ENCODE measurements around the gene MRPL24. TPM values are rescaled to one million over a fixed set of nuclear protein-coding genes. Genes with fewer than 3 reads are reported as not detected.

Gene MRPL24
- total and polyA plus RNA-seq, 10 of the 15 experiments (the other 5 are each of a cell fraction or from before 2014, with no cell fraction given): 87.4 to 269 (median 134) TPM

DNA sequence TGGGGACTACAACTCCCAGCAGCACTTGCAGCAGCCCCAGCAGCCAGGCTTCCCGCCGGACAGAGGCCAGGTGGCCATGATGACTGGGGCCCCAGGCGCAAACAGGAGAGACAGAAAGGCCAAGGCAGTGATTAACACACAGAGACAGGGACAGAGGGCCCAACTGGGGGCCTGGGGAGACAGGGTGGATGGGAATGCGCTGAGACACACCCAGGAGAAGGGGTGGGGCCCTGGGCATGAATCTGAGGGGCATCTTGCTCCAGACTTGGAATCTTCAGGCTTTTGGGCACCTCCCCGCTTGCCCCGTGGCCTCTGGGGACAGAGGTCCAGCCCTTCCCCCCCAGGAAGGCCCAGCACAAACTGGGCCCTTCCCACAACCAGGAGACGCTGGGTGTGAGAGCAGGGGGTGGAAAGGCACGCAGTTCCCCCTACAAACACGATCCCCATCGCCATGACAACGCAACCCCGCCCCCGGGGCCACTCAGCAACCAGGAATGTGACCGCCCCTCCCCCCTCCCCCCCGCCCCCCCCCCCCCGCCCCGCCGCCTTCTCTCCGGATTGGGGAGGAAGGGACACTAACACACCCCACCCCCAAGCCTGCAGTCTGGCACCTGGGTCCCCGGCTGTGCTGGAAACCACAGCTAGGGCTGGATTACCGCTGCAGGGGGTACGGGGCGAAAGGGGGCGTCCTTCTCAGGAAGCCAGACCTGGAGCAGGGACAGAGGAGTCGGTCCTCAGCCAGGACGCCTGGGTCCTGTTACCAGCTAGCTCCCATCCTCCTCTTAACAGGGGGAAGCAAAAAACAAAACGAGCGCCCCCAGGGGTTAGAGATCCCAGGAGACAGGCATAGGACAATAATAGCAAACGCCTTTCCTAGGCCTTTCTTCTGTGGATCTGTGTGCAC lies 6.1 kb upstream of the MRPL24 start (continued):
- TF ChIP-seq, protein P1, sequence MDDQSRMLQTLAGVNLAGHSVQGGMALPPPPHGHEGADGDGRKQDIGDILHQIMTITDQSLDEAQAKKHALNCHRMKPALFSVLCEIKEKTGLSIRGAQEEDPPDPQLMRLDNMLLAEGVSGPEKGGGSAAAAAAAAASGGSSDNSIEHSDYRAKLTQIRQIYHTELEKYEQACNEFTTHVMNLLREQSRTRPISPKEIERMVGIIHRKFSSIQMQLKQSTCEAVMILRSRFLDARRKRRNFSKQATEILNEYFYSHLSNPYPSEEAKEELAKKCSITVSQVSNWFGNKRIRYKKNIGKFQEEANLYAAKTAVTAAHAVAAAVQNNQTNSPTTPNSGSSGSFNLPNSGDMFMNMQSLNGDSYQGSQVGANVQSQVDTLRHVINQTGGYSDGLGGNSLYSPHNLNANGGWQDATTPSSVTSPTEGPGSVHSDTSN (IDR thresholded peaks at IDR 0.05; ENCODE audit: insufficient replicate concordance, low read depth, low read length): no peak
- TF ChIP-seq IRF3 (IDR thresholded peaks at IDR 0.05) (no peak), GATAD2B (conservative IDR thresholded peaks at IDR 0.05; ENCODE audit: low read depth) (no peak), LARP7 (IDR thresholded peaks at IDR 0.05) (no peak; the same call in 1 of the 2 replicates), SIX5 (IDR thresholded peaks at IDR 0.05; ENCODE audit: low read depth, low read length, severe bottlenecking) (peak; percentile 65), CUX1 (IDR thresholded peaks at IDR 0.05; ENCODE audit: insufficient replicate concordance, low read depth, low read length) (no peak), NFXL1 (IDR thresholded peaks at IDR 0.05; ENCODE audit: borderline replicate concordance) (no peak), EP300 (IDR thresholded peaks at IDR 0.05; ENCODE audit: borderline replicate concordance in 1 of 2, control insufficient read depth in 1 of 2, low read depth in 2 of 2, low read length in 2 of 2) (no peak), SRF (IDR thresholded peaks at IDR 0.05; ENCODE audit: low read depth in 2 of 2, low read length in 2 of 2) (no peak), E2F4 (IDR thresholded peaks at IDR 0.05; ENCODE audit: low read depth, low read length) (no peak), MEF2A (IDR thresholded peaks at IDR 0.05; ENCODE audit: insufficient read depth, low read depth, low read length) (no peak)
- TF ChIP-seq, protein P2, sequence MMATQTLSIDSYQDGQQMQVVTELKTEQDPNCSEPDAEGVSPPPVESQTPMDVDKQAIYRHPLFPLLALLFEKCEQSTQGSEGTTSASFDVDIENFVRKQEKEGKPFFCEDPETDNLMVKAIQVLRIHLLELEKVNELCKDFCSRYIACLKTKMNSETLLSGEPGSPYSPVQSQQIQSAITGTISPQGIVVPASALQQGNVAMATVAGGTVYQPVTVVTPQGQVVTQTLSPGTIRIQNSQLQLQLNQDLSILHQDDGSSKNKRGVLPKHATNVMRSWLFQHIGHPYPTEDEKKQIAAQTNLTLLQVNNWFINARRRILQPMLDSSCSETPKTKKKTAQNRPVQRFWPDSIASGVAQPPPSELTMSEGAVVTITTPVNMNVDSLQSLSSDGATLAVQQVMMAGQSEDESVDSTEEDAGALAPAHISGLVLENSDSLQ (IDR thresholded peaks at IDR 0.05): peak; percentile 28; the same call in 1 of the 2 replicates
- TF ChIP-seq, protein P3, sequence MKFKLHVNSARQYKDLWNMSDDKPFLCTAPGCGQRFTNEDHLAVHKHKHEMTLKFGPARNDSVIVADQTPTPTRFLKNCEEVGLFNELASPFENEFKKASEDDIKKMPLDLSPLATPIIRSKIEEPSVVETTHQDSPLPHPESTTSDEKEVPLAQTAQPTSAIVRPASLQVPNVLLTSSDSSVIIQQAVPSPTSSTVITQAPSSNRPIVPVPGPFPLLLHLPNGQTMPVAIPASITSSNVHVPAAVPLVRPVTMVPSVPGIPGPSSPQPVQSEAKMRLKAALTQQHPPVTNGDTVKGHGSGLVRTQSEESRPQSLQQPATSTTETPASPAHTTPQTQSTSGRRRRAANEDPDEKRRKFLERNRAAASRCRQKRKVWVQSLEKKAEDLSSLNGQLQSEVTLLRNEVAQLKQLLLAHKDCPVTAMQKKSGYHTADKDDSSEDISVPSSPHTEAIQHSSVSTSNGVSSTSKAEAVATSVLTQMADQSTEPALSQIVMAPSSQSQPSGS (IDR thresholded peaks at IDR 0.05; ENCODE audit: low read length): no peak
